ENCODE data around the gene TNS1. TPM values are rescaled to one million over a fixed set of nuclear protein-coding genes. Genes with fewer than 3 reads are reported as not detected.

The TNS1 gene
- total RNA-seq, 2 experiments from 2014 or later = 0.92 to 0.97 TPM

DNA sequence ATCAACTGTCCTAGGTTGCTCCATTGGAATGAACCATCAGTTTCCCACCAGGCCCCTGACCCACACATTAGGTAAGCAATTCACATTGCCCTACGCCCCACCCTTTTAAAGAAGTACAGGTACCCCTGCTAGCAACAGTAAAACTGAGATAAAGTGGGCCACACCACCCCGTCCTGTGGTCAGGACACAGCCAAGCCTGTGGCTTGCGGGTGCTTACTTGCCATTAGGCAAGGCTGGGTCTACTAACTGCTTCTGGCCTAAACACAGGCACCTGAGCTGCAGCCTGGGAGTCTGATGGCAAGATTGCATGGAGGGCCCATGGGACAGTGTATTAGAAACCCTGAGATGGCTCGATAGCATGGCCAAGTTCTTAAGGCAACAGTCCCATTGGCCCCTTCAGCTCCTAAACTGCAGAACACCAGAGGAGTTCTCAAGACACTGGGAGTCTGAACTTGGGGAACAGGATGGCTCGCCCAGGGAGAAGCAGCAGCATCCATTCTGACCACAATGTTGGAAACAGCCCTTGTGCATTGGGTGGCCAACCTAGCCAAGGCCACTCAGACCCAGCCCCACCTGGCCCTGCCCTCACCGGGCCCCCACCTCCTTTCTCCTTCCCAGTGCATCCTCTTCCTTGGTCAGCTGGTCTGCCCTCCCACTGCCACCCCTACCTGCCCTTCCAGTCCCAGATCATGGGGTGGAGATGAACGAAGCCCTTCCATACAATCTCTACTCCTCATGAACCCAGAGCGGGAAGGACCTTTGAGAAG, 177.1 kb downstream of the TNS1 start:
- Mint-ChIP-seq H3K27ac (no peak overlapping the region), H3K36me3 (no peaks in the 10 kb centered on the region), H3K27me3 (peaks cover 3% of the 10 kb centered on the region), H3K4me1 (ENCODE audit: low read depth) (no peaks in the 10 kb centered on the region), H3K4me3 (no peak overlapping the region), H3K9me3 (no peaks in the 10 kb centered on the region)
- ChIA-PET POLR2A (no interaction called here), CTCF (no interaction called here)
- no peak for DNase-seq
- intact Hi-C loops (cut with micrococcal nuclease) = no loop called here

DNA sequence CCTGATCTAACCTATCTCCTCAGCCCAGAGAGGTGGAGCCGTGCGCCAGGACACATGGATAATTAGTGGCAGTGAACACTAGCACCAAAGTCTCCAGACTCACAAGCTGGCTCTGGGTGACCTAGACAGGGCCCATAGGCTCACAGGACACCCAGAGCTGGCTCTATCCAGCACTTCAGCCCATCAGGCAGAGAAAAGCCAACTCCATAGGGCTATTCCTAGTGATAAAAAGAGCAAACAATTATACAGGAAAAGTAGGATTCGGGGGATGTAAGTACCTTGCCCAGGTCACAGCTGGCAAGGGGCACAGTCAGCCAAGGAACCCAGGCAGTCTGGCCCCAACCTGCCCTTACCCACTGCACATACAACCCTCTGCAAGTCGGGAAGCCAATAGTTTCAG, 178.6 kb downstream of the TNS1 start:
- no peaks in the 10 kb centered on the region for H3K9me3 Mint-ChIP-seq
- H3K4me3 Mint-ChIP-seq = no peak overlapping the region
- peaks cover 3% of the 10 kb centered on the region for H3K27me3 Mint-ChIP-seq
- ChIA-PET CTCF (no interaction called here), POLR2A (no interaction called here)
- no peaks in the 10 kb centered on the region for H3K4me1 Mint-ChIP-seq (ENCODE audit: low read depth)
- no peak for DNase-seq
- intact Hi-C loops (cut with micrococcal nuclease) = no loop called here
- no peaks in the 10 kb centered on the region for H3K36me3 Mint-ChIP-seq
- H3K27ac Mint-ChIP-seq = no peak overlapping the region

DNA sequence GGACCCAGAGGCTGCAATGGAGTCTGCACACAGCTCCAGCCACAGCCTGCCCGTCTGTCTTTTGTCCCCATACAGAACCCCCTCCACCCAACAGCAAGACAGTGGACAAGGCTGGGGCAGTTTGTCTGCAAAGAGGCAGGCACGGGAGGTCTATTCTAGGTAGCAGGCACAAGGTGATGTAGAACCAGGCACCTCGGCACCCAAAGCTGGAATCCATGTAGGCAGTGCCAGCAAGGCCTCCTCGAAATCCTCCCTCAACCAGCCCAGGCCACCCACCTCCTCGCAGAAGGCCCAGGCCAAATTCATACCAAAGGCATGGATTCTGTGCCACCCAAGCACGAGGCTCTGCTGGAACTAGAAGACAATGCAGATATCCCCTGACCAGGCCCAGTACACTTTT, 179.2 kb downstream of the TNS1 start:
- Mint-ChIP-seq H3K27me3 (peaks cover 3% of the 10 kb centered on the region), H3K27ac (no peak overlapping the region), H3K4me1 (ENCODE audit: low read depth) (no peaks in the 10 kb centered on the region), H3K36me3 (no peaks in the 10 kb centered on the region), H3K9me3 (no peaks in the 10 kb centered on the region), H3K4me3 (no peak overlapping the region)
- no peak for DNase-seq
- intact Hi-C loops (cut with micrococcal nuclease) = no loop called here
- ChIA-PET POLR2A (no interaction called here), CTCF (interaction anchor here (0.9 kb wide), 1 partner anchor 38 kb away, joined by 3 read pairs; no protein-coding TSS in a partner anchor)

DNA sequence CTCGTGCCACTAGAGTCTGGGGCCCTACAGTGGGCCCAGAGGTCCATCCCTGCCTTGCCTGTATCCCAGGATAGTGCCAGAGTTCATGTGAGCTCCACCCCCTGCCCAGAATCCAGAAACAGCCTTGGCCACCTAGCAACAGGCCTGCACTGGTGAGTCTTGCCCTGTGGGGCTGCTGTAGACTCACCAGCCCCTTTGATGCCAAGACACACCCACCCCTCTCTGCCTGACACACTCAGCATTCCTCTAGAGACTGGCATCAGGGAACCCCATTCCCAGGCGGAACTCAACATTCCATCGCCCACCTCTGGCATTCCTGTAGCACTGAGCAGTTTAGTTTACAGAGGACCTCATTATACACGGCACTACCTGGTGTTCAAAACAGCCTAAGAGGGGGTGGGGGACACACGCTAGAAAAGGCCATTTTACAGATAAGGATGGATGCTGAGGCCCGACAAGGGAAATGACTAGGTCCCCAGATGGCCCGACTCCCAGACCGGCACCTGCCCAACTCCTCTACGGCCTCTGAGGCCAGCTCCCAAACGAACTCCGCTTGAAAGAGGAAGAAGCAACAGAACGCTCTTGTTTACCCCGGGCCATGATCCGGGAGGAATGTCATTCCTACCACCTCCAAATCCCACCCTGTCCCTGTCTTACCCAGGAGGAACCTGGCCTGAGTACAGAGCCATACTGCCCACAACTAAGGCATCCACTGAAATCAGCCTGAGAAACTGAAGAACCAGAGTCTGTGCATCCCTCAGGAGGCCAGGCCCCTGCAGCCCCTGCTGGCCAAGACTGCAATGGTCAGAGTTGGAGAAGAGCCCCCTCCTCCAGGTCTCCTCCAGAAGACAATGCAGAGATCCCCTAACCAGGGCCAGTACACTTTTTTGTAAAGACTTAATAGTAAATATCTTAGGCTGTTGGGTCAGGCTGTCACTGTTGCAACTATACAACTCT, 180.2 kb downstream of the TNS1 start:
- ChIA-PET CTCF (no interaction called here), POLR2A (no interaction called here)
- Mint-ChIP-seq H3K4me1 (ENCODE audit: low read depth) (no peaks in the 10 kb centered on the region), H3K36me3 (no peaks in the 10 kb centered on the region), H3K27ac (no peak overlapping the region), H3K4me3 (no peak overlapping the region), H3K9me3 (no peaks in the 10 kb centered on the region), H3K27me3 (peaks cover 3% of the 10 kb centered on the region)
- intact Hi-C loops (cut with micrococcal nuclease) = no loop called here
- no peak for DNase-seq

DNA sequence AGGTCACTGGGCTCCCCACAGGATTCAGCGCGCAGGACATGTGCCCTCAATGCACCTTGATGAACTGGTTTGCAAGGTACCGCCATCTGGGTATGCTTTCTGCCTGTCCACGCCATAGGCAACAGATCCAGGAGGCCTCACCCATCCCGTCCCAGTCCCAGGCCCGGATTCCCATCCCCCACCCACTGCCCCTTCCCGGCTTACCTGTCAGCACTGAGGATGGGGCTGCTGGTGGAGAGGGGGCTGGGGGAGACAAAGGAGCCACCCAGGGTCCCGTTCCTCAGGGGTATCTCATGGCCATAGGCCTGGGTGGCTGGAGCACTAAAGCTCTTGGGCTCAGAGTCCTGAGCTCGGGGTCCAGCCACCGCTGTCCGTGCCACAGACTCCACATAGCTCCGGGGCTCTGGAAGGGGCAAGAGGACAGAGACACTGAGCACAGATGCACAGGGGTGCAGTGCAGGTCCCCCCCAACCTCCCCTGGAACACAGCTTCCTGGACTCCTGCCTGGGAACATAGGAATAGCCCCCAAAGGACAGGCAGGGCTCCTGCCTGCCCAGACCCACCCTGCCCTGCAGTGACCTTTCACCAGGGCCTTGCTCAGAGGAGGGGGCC, 181.2 kb downstream of the TNS1 start:
- no peak for DNase-seq
- ChIA-PET CTCF (no interaction called here), POLR2A (no interaction called here)
- Mint-ChIP-seq H3K4me3 (no peak overlapping the region), H3K9me3 (no peaks in the 10 kb centered on the region), H3K27me3 (no peaks in the 10 kb centered on the region), H3K27ac (no peak overlapping the region), H3K4me1 (ENCODE audit: low read depth) (no peaks in the 10 kb centered on the region), H3K36me3 (no peaks in the 10 kb centered on the region)
- intact Hi-C loops (cut with micrococcal nuclease) = no loop called here

DNA sequence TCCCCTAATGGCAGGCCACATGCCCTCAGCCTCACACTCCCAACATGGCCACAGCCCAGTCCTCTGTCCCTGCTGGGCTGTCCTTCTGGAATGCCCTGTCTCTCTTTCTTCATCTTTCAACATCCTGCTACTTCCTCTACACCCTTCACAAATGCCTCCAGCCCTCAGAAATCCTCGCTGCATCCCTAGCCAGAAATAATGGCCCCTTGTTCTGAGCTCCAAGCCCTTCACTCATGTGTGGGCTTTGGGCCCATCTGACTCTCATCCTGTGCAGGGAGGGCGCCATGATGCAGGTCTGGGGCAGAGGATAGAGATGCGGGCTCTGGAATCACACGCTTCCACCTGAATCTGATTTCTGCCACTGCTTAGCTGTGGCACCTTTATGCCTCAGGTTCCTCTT, 181.9 kb downstream of the TNS1 start:
- CTCF ChIA-PET = no interaction called here
- DNase-seq = no peak
- Mint-ChIP-seq H3K36me3 (no peaks in the 10 kb centered on the region), H3K27me3 (no peaks in the 10 kb centered on the region), H3K9me3 (no peaks in the 10 kb centered on the region), H3K27ac (no peak overlapping the region), H3K4me1 (ENCODE audit: low read depth) (no peaks in the 10 kb centered on the region), H3K4me3 (no peak overlapping the region)
- POLR2A ChIA-PET = no interaction called here
- intact Hi-C loops (cut with micrococcal nuclease) = no loop called here

DNA sequence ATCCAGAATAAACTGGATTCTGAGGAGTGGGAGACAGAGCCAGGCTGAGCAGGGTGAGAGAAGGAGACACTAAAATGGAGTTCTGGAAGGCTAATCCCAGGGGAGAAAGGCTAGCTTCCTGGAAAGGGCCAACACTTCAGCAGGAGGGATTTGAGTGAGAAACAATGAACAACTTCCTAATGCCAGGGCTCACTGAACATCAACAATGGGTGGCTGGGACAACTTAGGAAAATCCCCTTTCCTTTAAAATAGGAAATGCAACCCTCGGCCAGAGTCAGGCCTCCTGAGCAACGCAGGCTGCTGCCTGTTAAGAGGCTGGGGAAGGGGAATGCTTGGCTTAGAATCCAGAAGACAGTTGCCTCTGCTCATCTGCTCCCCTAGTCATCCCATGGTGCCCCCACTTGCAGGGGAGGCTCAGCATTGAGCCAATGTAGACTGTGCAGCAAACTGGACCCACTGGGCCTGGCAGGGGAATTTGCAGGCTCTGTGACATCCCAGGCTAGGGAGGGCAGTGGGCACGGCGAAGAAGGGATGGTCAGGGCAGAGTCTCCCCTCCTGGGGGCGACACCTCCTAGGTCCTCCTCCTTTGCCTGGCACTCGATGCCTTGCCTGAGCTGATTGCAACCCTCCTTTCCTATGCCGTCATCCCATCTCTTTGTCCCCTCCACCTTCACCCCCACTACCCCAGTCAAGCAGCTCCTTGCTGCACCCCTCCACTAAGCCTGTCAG, 182.5 kb downstream of the TNS1 start:
- H3K27ac Mint-ChIP-seq = no peak overlapping the region
- H3K9me3 Mint-ChIP-seq = no peaks in the 10 kb centered on the region
- CTCF ChIA-PET = no interaction called here
- intact Hi-C loops (cut with micrococcal nuclease) = no loop called here
- DNase-seq = no peak
- H3K4me3 Mint-ChIP-seq = no peak overlapping the region
- no peaks in the 10 kb centered on the region for H3K27me3 Mint-ChIP-seq
- H3K4me1 Mint-ChIP-seq (ENCODE audit: low read depth) = no peaks in the 10 kb centered on the region
- POLR2A ChIA-PET = no interaction called here
- no peaks in the 10 kb centered on the region for H3K36me3 Mint-ChIP-seq

DNA sequence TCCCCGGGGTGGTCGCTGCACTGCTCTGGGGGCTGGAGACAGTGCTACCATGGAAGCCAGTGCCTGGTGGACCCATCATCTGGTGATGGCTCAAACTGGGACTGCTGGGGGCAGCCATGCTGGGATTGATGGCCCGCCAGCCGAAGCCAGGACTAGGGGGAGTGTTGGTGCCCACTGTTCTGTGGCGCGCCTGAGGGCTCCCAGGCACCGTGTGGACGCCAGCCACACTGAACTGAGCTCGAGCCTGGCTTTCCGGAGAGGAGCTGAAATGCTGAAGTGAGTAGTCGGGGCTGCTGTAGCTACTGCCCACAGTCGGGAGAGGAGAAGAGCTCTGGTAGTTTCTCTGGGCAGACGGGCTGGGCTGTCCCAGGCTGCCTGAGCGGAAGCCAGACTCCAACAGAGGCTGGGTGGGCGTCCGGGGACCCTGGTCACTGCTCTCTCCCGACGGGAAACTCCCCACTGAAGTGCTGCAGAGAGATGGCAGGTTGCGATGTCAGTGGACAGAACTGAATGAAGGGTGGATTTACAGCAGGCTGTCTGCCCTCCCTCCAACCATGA, 184.4 kb downstream of the TNS1 start:
- CTCF ChIA-PET = interaction anchor here (1.5 kb wide), 1 partner anchor 29 kb away, joined by 4 read pairs; no protein-coding TSS in a partner anchor
- Mint-ChIP-seq H3K36me3 (no peaks in the 10 kb centered on the region), H3K27ac (no peak overlapping the region), H3K4me3 (no peak overlapping the region), H3K9me3 (no peaks in the 10 kb centered on the region), H3K27me3 (no peaks in the 10 kb centered on the region), H3K4me1 (ENCODE audit: low read depth) (no peaks in the 10 kb centered on the region)
- POLR2A ChIA-PET = no interaction called here
- DNase-seq = no peak
- intact Hi-C loops (cut with micrococcal nuclease) = no loop called here

DNA sequence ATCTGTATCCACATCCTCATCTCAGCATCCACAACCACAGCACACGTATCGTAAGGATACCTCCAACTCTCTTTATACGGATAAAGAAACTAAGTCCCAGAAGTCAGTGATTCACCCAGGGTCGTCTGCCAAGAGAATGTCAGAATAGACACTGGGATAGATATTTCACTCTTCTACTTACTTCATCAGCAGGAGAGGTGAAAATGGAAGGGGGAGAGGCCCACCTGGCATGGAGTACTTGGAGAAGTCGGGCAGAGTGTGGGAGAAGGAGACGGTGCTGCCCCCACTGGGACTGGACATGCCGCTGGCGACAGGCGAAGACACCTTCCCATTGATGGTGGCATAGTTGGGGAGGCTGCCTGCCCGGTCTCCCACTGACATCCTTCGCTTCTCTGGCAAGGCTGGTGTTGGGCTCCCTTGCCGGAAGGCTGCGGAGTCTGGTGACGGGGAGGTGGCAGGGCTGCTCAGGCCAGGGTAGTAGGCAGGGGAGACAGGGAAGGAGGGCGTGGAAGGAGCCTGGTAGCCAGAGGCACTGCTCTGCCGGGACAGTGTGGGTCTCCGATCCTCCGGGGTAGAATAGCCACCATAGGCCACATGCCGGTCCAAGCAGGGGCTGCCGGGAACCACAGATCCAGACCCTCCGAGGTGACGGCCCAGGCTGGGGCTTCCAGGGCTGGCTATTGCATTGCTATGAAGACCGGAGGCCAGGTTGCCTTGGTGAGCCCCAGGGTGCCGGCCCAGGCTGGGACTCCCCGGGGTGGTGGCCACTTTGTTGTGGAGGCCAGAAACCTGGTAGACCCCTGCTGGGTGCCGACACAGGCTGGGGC, 185.1 kb downstream of the TNS1 start:
- no peak overlapping the region for H3K4me3 Mint-ChIP-seq
- POLR2A ChIA-PET = no interaction called here
- H3K36me3 Mint-ChIP-seq = no peaks in the 10 kb centered on the region
- CTCF ChIA-PET = interaction anchor here (1.5 kb wide), 1 partner anchor 29 kb away, joined by 4 read pairs; no protein-coding TSS in a partner anchor
- no peak overlapping the region for H3K27ac Mint-ChIP-seq
- no peaks in the 10 kb centered on the region for H3K27me3 Mint-ChIP-seq
- intact Hi-C loops (cut with micrococcal nuclease) = no loop called here
- no peaks in the 10 kb centered on the region for H3K4me1 Mint-ChIP-seq (ENCODE audit: low read depth)
- no peaks in the 10 kb centered on the region for H3K9me3 Mint-ChIP-seq
- DNase-seq = no peak

DNA sequence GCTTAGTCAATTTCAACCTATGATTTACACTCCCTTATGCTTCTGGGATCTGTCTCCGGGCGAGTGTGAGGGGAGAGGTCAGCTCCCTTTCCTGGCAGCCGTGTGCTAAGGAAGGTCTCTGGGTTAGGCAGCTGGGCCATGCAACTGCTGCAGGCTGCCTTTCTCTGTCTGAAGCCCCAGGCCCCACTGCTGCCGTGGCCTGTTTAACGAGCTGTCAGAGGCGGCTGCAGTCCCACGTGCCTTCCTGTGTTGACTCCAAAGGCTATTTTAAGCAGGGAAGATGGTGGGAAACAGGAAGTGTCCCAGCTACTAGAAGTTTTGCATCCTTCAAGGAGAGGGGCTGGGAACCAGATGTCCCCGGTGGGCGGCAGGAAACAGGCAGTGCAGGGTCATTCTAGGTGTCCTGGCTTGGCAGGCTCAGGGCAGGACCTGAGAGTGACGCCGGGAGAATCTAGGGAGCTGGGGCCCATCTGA, 186.4 kb downstream of the TNS1 start:
- CTCF ChIA-PET = interaction anchor here (1.2 kb wide), 1 partner anchor 31 kb away, joined by 5 read pairs; no protein-coding TSS in a partner anchor
- H3K27me3 Mint-ChIP-seq = peaks cover 2% of the 10 kb centered on the region
- no peaks in the 10 kb centered on the region for H3K9me3 Mint-ChIP-seq
- POLR2A ChIA-PET = no interaction called here
- intact Hi-C loops (cut with micrococcal nuclease) = no loop called here
- DNase-seq = no peak
- H3K36me3 Mint-ChIP-seq = no peaks in the 10 kb centered on the region
- H3K4me1 Mint-ChIP-seq (ENCODE audit: low read depth) = no peaks in the 10 kb centered on the region
- no peak overlapping the region for H3K27ac Mint-ChIP-seq
- no peak overlapping the region for H3K4me3 Mint-ChIP-seq

DNA sequence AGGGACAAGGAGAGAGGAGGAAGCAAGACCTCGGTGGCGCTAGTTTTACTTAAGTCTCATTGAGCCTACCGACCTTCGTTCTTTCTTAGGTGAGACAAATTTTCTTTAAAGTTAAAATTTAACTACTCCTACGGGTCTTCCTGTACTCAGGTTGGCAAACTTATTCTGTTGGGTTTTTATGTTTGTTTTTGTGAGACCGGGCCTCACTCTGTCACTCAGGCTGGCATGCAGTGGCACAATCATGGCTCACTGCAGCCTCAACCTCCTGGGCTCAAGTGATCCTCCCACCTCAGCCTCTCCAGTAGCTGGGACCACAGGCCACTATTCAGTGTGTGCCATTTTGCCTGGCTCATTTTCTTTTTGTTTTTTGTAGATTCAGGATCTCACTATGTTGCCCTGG, 189.0 kb downstream of the TNS1 start:
- Mint-ChIP-seq H3K4me3 (no peak overlapping the region), H3K27me3 (peaks cover 2% of the 10 kb centered on the region), H3K9me3 (no peaks in the 10 kb centered on the region), H3K36me3 (no peaks in the 10 kb centered on the region), H3K4me1 (ENCODE audit: low read depth) (no peaks in the 10 kb centered on the region), H3K27ac (no peak overlapping the region)
- CTCF ChIA-PET = no interaction called here
- intact Hi-C loops (cut with micrococcal nuclease) = no loop called here
- POLR2A ChIA-PET = no interaction called here
- no peak for DNase-seq
